ENCODE data around the gene ELFN1.

The ELFN1 gene

DNA sequence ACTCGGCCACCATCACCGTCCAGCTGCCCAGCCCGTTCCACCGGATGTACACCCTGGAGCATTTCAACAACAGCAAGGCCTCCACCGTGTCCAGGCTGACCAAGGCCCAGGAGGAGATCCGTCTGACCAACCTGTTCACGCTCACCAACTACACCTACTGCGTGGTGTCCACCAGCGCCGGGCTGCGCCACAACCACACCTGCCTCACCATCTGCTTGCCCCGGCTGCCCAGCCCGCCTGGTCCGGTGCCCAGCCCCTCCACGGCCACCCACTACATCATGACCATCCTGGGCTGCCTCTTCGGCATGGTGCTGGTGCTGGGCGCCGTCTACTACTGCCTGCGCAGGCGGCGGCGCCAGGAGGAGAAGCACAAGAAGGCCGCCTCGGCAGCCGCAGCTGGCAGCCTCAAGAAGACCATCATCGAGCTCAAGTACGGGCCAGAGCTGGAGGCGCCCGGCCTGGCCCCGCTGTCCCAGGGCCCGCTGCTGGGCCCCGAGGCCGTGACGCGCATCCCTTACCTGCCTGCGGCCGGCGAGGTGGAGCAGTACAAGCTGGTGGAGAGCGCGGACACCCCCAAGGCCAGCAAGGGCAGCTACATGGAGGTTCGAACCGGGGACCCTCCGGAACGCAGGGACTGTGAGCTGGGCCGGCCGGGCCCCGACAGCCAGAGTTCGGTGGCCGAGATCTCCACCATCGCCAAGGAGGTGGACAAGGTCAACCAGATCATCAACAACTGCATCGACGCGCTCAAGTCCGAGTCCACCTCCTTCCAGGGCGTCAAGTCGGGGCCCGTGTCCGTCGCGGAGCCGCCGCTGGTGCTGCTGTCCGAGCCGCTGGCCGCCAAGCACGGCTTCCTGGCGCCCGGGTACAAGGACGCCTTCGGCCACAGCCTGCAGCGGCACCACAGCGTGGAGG lies 75.8 kb downstream of the ELFN1 start:
- Histone ChIP-seq H3K4me3 (ENCODE audit: low read depth in 1 of 2, low read length in 2 of 2) (no peak overlapping the region), H3K27me3 (ENCODE audit: control insufficient read depth in 1 of 2, insufficient read depth in 2 of 2, low read length in 2 of 2) (peaks cover 0 to 34% of the 10 kb centered on the region in 2 donors), H3K36me3 (ENCODE audit: insufficient read depth, low read length) (no peaks in the 10 kb centered on the region), H3K9me3 (ENCODE audit: low read length) (no peaks in the 10 kb centered on the region), H3K4me1 (ENCODE audit: insufficient read depth, low read length) (no peaks in the 10 kb centered on the region), H3K9ac (ENCODE audit: low read length) (no peak overlapping the region), H3K27ac (ENCODE audit: low read depth, low read length) (no peak overlapping the region)

DNA sequence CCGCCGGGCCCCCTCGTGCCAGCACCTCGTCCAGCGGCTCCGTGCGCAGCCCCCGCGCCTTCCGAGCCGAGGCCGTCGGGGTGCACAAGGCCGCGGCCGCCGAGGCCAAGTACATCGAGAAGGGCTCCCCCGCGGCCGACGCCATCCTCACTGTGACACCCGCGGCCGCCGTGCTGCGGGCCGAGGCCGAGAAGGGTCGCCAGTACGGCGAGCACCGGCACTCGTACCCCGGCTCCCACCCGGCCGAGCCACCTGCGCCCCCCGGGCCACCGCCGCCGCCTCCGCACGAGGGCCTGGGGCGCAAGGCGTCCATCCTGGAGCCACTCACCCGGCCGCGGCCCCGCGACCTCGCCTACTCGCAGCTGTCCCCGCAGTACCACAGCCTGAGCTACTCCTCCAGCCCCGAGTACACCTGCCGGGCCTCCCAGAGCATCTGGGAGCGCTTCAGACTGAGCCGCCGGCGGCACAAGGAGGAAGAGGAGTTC lies 76.5 kb downstream of the ELFN1 start:
- H3K9ac ChIP-seq (ENCODE audit: low read length), result no peak overlapping the region
- no peaks in the 10 kb centered on the region for H3K9me3 ChIP-seq (ENCODE audit: low read length)
- H3K4me3 ChIP-seq (ENCODE audit: low read depth in 1 of 2, low read length in 2 of 2), result no peak overlapping the region
- peaks cover 0 to 34% of the 10 kb centered on the region in 2 donors for H3K27me3 ChIP-seq (ENCODE audit: control insufficient read depth in 1 of 2, insufficient read depth in 2 of 2, low read length in 2 of 2)
- H3K27ac ChIP-seq (ENCODE audit: low read depth, low read length), result no peak overlapping the region
- H3K4me1 ChIP-seq (ENCODE audit: insufficient read depth, low read length), result no peaks in the 10 kb centered on the region
- no peaks in the 10 kb centered on the region for H3K36me3 ChIP-seq (ENCODE audit: insufficient read depth, low read length)

DNA sequence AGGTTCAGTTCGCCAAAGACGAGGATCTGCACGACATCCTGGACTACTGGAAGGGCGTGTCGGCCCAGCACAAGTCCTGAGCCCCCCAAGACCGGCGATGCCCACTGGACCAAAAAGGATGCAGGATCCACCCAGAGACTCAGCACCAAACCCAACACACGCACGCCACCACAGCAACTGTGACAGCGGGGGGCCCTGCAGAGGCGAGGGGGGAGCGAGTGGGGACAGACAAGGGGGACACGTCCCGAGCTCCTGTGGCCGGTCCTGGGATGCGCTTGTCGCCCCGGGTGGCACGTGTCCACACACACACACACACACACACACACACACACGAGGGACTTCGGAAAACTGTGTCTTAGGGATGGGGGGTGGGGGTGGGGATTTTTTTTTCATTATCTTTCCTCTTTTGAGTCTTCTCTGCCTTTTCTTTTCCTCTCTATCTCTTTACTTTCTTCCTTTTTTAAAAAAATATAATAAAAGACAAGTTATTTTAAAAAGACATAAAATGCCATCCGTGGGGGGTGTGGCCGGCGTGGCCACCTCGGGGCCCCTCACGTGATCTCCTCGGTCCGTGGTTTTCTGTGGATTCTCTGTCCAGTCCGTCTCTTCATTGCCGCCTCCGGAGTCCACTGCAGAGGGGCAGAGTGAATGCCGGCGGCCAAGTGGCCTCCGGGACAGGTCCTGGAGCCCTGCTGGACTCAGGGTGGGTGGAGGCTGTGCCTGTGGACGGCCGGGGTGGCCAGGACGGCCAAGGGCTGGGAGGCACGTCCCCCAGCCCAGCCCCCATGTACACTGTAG lies 77.1 kb downstream of the ELFN1 start:
- Histone ChIP-seq H3K27me3 (ENCODE audit: control insufficient read depth in 1 of 2, insufficient read depth in 2 of 2, low read length in 2 of 2) (peaks cover 0 to 32% of the 10 kb centered on the region in 2 donors), H3K4me1 (ENCODE audit: insufficient read depth, low read length) (no peaks in the 10 kb centered on the region)

DNA sequence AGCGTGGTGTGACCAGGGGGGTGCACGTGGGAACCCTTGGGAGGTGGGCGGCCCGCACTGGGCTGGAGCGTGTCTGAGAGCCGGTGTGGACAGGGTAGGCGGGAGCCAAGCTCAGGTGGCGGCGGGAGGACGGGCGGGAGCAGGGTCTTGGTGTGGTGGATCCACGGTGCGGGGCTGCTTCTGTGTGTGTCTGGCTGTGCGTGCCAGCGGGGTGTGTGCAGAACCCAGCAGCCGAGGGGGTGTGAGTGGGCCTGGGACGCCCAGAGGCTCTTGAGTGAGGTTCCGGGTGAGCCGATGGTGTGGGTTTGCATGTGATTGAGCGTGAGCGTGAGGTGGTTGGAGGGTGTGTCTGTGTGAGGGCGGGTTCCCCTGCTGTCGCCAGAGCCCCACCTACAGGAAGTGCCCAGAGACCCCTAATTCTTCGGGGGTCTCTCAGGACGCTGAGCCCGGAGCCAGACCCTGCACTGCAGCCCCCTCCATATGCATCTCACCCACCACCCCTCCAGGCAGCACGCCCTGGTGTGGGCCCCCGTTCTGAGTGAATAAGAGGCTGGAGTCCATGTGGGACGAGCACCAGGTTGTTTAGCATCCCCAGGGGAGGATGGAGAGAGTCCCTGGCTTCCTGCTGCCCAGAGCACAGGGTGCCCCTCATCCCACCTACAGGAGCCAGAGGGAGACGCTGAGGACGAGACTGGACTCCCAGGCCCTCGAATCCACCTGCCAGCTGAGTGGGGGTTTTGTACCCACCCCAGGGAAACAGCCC lies 78.2 kb downstream of the ELFN1 start:
- Histone ChIP-seq H3K27ac (ENCODE audit: low read depth, low read length) (no peak overlapping the region), H3K9me3 (ENCODE audit: low read length) (no peaks in the 10 kb centered on the region), H3K9ac (ENCODE audit: low read length) (no peak overlapping the region), H3K36me3 (ENCODE audit: insufficient read depth, low read length) (no peaks in the 10 kb centered on the region), H3K4me3 (ENCODE audit: low read depth in 1 of 2, low read length in 2 of 2) (no peak overlapping the region), H3K27me3 (ENCODE audit: control insufficient read depth in 1 of 2, insufficient read depth in 2 of 2, low read length in 2 of 2) (peaks cover 0 to 30% of the 10 kb centered on the region in 2 donors), H3K4me1 (ENCODE audit: insufficient read depth, low read length) (no peaks in the 10 kb centered on the region)

More for the DNA sequence above, 77.1 kb downstream of the ELFN1 start:
- Histone ChIP-seq H3K9ac (ENCODE audit: low read length) (no peak overlapping the region), H3K4me3 (ENCODE audit: low read depth in 1 of 2, low read length in 2 of 2) (no peak overlapping the region), H3K9me3 (ENCODE audit: low read length) (no peaks in the 10 kb centered on the region), H3K36me3 (ENCODE audit: insufficient read depth, low read length) (no peaks in the 10 kb centered on the region), H3K27ac (ENCODE audit: low read depth, low read length) (no peak overlapping the region)

DNA sequence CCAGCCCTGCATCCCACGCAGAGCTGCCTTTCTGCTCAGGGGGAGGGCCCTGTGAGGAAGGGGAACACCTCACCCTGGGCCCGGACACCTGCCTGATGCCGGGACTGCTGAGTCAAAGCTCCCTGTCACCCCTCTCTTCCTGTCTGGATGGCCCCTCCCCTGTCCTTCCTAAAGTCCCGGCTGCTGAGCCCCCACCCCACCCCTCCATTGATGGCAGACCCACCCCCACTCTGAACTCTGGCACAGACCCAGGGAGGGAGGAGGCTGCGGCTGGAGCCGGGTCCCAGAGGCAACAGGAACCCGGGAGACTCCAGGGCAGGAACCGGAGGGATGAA lies 78.7 kb downstream of the ELFN1 start:
- Histone ChIP-seq H3K27ac (ENCODE audit: low read depth, low read length) (no peak overlapping the region), H3K36me3 (ENCODE audit: insufficient read depth, low read length) (no peaks in the 10 kb centered on the region), H3K9ac (ENCODE audit: low read length) (no peak overlapping the region), H3K9me3 (ENCODE audit: low read length) (no peaks in the 10 kb centered on the region), H3K27me3 (ENCODE audit: control insufficient read depth in 1 of 2, insufficient read depth in 2 of 2, low read length in 2 of 2) (peaks cover 0 to 27% of the 10 kb centered on the region in 2 donors), H3K4me1 (ENCODE audit: insufficient read depth, low read length) (no peaks in the 10 kb centered on the region), H3K4me3 (ENCODE audit: low read depth in 1 of 2, low read length in 2 of 2) (no peak overlapping the region)

DNA sequence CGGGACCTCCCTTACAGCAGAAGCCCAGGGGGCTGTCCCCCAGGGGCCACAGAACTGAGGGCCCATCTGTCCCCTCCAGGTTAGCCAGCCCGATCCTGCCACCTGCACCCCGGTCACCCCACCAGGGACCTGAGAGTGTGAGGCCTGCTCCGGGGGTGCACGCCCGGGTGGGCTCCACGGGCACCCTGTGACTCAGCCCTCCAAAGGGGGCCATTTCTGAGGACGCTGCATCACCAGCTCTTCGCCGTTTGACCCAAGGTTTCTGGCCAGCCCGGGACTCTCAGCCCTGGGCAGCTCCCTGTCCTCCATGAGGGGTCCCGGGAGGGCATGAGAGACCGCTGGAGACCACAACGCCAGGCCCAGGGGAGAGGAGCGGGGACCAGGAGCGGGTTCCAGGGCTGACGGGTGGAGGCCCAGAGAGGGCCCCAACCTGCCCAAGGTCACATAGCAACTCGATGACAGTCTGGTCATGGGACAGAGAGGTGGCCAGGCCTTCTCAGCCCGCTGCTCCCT lies 79.3 kb downstream of the ELFN1 start:
- H3K4me3 ChIP-seq (ENCODE audit: low read depth in 1 of 2, low read length in 2 of 2), result no peak overlapping the region
- H3K9me3 ChIP-seq (ENCODE audit: low read length), result no peaks in the 10 kb centered on the region
- H3K36me3 ChIP-seq (ENCODE audit: insufficient read depth, low read length), result no peaks in the 10 kb centered on the region
- no peaks in the 10 kb centered on the region for H3K4me1 ChIP-seq (ENCODE audit: insufficient read depth, low read length)
- H3K27me3 ChIP-seq (ENCODE audit: control insufficient read depth in 1 of 2, insufficient read depth in 2 of 2, low read length in 2 of 2), result peaks cover 0 to 27% of the 10 kb centered on the region in 2 donors
- H3K9ac ChIP-seq (ENCODE audit: low read length), result no peak overlapping the region
- no peak overlapping the region for H3K27ac ChIP-seq (ENCODE audit: low read depth, low read length)

DNA sequence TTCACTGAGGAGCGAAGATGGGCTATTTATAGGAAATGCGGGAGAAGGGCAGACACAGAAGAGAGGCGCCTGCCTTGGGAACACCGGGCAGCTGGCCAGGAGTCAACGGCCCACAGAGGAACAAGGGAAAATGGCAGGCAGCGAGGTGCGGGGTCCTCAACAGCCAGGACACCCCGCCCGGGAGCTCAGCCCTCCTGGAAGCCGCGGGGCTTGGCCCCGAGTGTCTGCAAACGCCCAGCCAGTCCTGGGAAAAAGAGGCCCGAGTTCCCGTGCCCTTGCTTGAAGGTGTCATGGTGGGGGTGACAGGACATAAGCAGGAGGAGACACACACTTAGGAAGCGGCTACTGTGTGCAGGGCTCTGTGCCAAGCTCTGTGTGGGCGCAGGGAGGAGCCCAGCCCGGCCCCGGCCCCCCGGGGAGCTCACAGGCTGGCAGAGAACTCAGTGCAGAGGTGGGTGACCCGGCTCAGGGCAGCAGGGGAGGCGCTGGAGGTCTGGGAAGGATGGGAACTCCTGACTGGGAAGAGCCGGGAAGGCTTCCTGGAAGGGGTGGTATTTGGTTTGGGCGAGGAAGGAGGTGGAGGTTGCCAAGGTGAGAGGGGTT lies 79.9 kb downstream of the ELFN1 start:
- Histone ChIP-seq H3K36me3 (ENCODE audit: insufficient read depth, low read length) (no peaks in the 10 kb centered on the region), H3K4me1 (ENCODE audit: insufficient read depth, low read length) (no peaks in the 10 kb centered on the region), H3K27me3 (ENCODE audit: control insufficient read depth in 1 of 2, insufficient read depth in 2 of 2, low read length in 2 of 2) (peaks cover 0 to 27% of the 10 kb centered on the region in 2 donors), H3K27ac (ENCODE audit: low read depth, low read length) (no peak overlapping the region), H3K9me3 (ENCODE audit: low read length) (no peaks in the 10 kb centered on the region), H3K4me3 (ENCODE audit: low read depth in 1 of 2, low read length in 2 of 2) (no peak overlapping the region), H3K9ac (ENCODE audit: low read length) (no peak overlapping the region)

DNA sequence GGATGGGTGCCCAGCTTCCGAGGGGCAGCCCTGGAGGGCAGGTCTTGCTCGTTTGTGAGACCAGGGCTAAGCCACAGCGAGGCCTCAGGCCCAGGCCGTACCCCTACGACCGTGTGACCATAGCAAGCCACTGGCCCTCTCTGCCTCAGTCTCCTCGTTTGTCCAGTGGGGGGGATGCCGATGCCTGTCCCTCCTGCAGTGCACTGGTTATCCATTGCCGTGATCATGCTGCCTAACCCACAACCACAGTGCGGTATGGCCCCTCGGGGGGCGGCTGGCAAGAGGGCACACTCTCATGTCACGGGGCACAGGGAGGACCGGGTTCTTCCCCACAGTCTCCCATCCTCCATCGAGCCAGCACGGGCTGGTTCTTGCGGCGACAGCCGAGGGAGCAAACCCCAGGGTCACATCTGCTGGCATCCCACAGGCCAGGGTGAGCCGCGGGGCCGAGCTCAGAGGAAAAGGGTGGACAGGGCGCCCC lies 80.5 kb downstream of the ELFN1 start:
- peaks cover 0 to 27% of the 10 kb centered on the region in 2 donors for H3K27me3 ChIP-seq (ENCODE audit: control insufficient read depth in 1 of 2, insufficient read depth in 2 of 2, low read length in 2 of 2)
- no peak overlapping the region for H3K9ac ChIP-seq (ENCODE audit: low read length)
- H3K9me3 ChIP-seq (ENCODE audit: low read length), result no peaks in the 10 kb centered on the region
- no peaks in the 10 kb centered on the region for H3K36me3 ChIP-seq (ENCODE audit: insufficient read depth, low read length)
- no peak overlapping the region for H3K4me3 ChIP-seq (ENCODE audit: low read depth in 1 of 2, low read length in 2 of 2)
- H3K27ac ChIP-seq (ENCODE audit: low read depth, low read length), result no peak overlapping the region
- H3K4me1 ChIP-seq (ENCODE audit: insufficient read depth, low read length), result no peaks in the 10 kb centered on the region

DNA sequence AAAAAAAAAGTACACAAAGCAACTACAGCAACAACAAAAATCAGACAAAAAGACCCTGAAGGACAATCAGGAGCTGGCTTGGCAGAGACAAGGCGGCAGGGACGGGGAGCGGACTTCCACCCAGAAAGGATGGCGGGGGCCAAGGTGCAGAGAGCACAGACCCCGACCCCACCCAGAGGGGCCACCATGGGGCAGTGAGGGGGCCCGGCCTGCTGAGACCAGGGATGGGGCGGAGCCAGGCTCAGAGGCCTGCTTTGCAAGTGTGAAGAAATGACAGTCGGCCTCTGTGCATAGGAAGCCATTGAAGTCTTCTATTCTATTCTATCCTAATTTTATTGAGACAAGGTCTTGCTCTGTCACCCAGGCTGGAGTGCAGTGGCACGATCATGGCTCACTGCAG lies 82.0 kb downstream of the ELFN1 start:
- no peaks in the 10 kb centered on the region for H3K9me3 ChIP-seq (ENCODE audit: low read length)
- H3K36me3 ChIP-seq (ENCODE audit: insufficient read depth, low read length), result no peaks in the 10 kb centered on the region
- H3K4me3 ChIP-seq (ENCODE audit: low read depth in 1 of 2, low read length in 2 of 2), result no peak overlapping the region
- peaks cover 0 to 27% of the 10 kb centered on the region in 2 donors for H3K27me3 ChIP-seq (ENCODE audit: control insufficient read depth in 1 of 2, insufficient read depth in 2 of 2, low read length in 2 of 2)
- H3K4me1 ChIP-seq (ENCODE audit: insufficient read depth, low read length), result no peaks in the 10 kb centered on the region
- H3K27ac ChIP-seq (ENCODE audit: low read depth, low read length), result no peak overlapping the region
- no peak overlapping the region for H3K9ac ChIP-seq (ENCODE audit: low read length)

DNA sequence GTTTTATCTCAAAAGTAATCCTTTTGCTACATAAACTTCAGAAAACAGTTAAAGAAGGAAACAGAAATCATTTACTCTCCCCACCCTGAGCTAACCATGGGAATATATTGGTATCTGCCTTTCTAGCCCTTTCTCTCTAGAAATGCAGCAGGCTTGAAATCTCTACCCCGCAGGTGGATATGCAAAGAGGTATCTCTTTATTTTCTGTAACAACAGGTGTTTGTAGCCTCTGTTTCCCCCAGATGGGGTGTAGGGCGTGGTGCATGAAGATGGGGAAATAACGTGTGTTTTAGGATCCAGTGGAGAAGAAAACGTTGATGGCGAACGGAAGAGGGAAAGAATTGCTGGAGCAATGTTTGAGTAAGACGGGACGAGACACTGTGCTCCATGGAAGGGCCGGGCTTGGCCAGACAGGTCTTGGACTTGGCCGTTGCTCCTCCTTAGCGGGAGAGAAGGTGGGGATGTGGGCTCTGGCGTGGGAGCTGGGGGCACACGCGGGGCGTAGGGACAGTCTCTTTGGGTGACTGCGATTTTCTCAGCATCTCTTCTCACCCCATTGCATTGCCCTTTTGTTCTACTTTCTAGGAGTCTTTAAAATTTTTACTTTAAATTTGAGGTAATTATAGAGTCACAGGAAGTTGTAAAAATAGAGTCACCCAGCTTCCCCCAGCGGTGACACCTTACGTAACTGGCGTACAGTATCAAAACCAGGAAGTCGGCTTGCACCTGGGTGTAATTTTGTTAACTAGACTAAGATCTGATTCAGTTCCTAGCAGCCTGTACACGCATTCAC lies 82.9 kb downstream of the ELFN1 start:
- Histone ChIP-seq H3K4me3 (ENCODE audit: low read depth in 1 of 2, low read length in 2 of 2) (no peak overlapping the region), H3K4me1 (ENCODE audit: insufficient read depth, low read length) (no peaks in the 10 kb centered on the region), H3K27me3 (ENCODE audit: control insufficient read depth in 1 of 2, insufficient read depth in 2 of 2, low read length in 2 of 2) (peaks cover 0 to 27% of the 10 kb centered on the region in 2 donors), H3K9ac (ENCODE audit: low read length) (no peak overlapping the region), H3K36me3 (ENCODE audit: insufficient read depth, low read length) (no peaks in the 10 kb centered on the region), H3K27ac (ENCODE audit: low read depth, low read length) (no peak overlapping the region), H3K9me3 (ENCODE audit: low read length) (no peaks in the 10 kb centered on the region)
